Panc1 (cell line): ENCODE results near the gene NFKB2.

Experiments
- CTCF ChIP-seq: fragments of 450-650 bp; IDR thresholded peaks from 2 replicates; pipeline ENCODE4 v1.5.1; 2017; ENCODE audit warnings: mild to moderate bottlenecking
- POLR2AphosphoS5 ChIP-seq: IDR thresholded peaks from 2 replicates; pipeline ENCODE4 v1.6.1; 2012; ENCODE audit warnings: mild to moderate bottlenecking, low read depth, low read length, moderate library complexity
- REST ChIP-seq, 2 experiments: IDR thresholded peaks; 2 replicates each; pipeline ENCODE4 v1.6.1; 2011 to 2012; ENCODE audit warnings: low read depth in 2 of 2, control low read depth in 1 of 2, low read length in 1 of 2, mild to moderate bottlenecking in 1 of 2, moderate library complexity in 1 of 2; ENCODE audit not compliant: insufficient read depth in 1 of 2
- SIN3A ChIP-seq: IDR thresholded peaks from 2 replicates; pipeline ENCODE4 v1.6.1; 2012; ENCODE audit warnings: low read depth, mild to moderate bottlenecking, low read length, moderate library complexity, borderline replicate concordance; ENCODE audit not compliant: insufficient read depth

- TF ChIP-seq CTCF: no peak
- TF ChIP-seq POLR2AphosphoS5: no peak
- TF ChIP-seq REST (IDR thresholded peaks at IDR 0.05; ENCODE audit: insufficient read depth in 1 of 2, low read depth in 2 of 2, low read length in 1 of 2): no peak
- peak; percentile 59; the same call in 1 of the 2 replicates for TF ChIP-seq SIN3A
These were observed 55.0 kb downstream of the NFKB2 start for GRCh38 chr10:102450374-102451104.
